ENCODE measurements around the gene ZNF599.
"Not testable (repeated sequence)": the region's sequence is repeated elsewhere in the genome, so short reads cannot be mapped to it uniquely, and the experiment has no call there.

The ZNF599 gene

GRCh38 chr19:34772697-34773554, at the start of gene ZNF599:
TSS of gene ZNF599 (minus strand) at chr19:34773215. CDS start at chr19:34772841, 374 bp downstream.
- DNase-seq = peak; percentile 94

GRCh38 chr19:34818270-34818669, 45.3 kb upstream of the ZNF599 start:
- DNase-seq = no peak

GRCh38 chr19:34816708-34817107, 43.7 kb upstream of the ZNF599 start:
- DNase-seq = no peak

GRCh38 chr19:34808566-34808965, 35.6 kb upstream of the ZNF599 start:
- no peak for DNase-seq

- DNase-seq = no peak
These were observed 34.2 kb upstream of the ZNF599 start for GRCh38 chr19:34806976-34807860.

- DNase-seq = no peak
These were observed 31.1 kb upstream of the ZNF599 start for GRCh38 chr19:34804115-34804514.

GRCh38 chr19:34796953-34797352, 23.9 kb upstream of the ZNF599 start:
- not testable (repeated sequence) for DNase-seq

GRCh38 chr19:34794066-34794960, 21.3 kb upstream of the ZNF599 start:
- DNase-seq = no peak

GRCh38 chr19:34793565-34793964, 20.6 kb upstream of the ZNF599 start:
- DNase-seq = no peak

- no peak for DNase-seq
These were observed 15.1 kb upstream of the ZNF599 start for GRCh38 chr19:34788074-34788473.

GRCh38 chr19:34787059-34787824, 14.2 kb upstream of the ZNF599 start:
- no peak for DNase-seq

GRCh38 chr19:34786236-34786635, 13.2 kb upstream of the ZNF599 start:
- no peak for DNase-seq

GRCh38 chr19:34779652-34780051, 6.6 kb upstream of the ZNF599 start:
- no peak for DNase-seq

- DNase-seq = no peak
These were observed 5.3 kb upstream of the ZNF599 start for GRCh38 chr19:34778342-34778741.

- DNase-seq = no peak
These were observed 1.8 kb upstream of the ZNF599 start for GRCh38 chr19:34774857-34775256.

- no peak for DNase-seq
These were observed 495 bp upstream of the ZNF599 start for GRCh38 chr19:34773555-34773864.

GRCh38 chr19:34767951-34768350, 5.1 kb downstream of the ZNF599 start:
- DNase-seq = no peak

- DNase-seq = no peak
These were observed 6.6 kb downstream of the ZNF599 start for GRCh38 chr19:34766386-34766785.

GRCh38 chr19:34759218-34759917, 13.6 kb downstream of the ZNF599 start:
- no peak for DNase-seq

- no peak for DNase-seq
These were observed 15.6 kb downstream of the ZNF599 start for GRCh38 chr19:34757441-34757840.

GRCh38 chr19:34744896-34745690, 27.9 kb downstream of the ZNF599 start:
- no peak for DNase-seq
